GM19328 (cell line): ENCODE results near the gene OR6J1.
"Not testable (repeated sequence)": the region's sequence is repeated elsewhere in the genome, so short reads cannot be mapped to it uniquely, and the experiment has no call there.

Source experiments
- ATAC-seq: cut with Tn5 transposase; IDR thresholded peaks from one replicate; pipeline ENCODE4 v1.9.1; 2021; ENCODE audit warnings: mild to moderate bottlenecking, moderate library complexity; ENCODE audit not compliant: unreplicated experiment

Gene OR6J1

DNA sequence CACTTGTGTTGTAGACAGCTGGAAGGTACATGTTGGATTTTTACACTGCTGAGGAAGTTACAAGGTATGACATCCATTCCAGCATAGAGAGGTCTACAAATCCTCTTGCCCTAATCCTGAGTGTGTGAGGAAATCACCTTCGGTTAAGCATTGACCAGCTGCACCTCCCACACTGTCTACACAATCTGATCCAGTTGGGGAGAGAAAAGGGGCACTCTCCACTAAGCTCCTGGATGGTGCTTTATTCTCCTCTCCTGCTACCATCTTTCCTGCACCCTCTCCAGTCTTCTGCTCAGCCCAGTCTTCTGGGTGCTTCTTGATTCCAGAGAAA lies at the start of gene OR6J1:
Gene OR6J1, minus strand, starts transcription at position 48 of the 331 bp plus-strand sequence. CDS start 9,541 bp downstream, outside the sequence.
- ATAC-seq: no peak

DNA sequence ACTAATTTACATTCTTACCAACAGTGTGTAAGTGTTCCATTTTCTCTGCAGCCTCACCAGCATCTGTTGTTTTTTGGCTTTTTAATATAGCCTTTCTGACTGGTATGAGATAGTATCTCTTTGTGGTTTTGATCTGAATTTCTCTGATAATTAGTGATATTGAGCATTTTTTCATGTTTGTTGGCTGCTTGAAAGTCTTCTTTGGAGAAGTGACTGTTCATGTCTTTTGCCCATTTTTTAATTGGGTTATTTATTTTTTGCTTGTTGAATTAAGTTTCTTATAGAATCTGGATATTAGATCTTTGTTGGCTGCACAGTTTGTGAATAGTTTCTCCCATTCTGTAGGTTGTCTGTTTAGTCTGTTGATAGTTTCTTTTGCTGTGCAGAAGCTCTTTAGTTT lies 48.0 kb upstream of the OR6J1 start:
- ATAC-seq: no peak

DNA sequence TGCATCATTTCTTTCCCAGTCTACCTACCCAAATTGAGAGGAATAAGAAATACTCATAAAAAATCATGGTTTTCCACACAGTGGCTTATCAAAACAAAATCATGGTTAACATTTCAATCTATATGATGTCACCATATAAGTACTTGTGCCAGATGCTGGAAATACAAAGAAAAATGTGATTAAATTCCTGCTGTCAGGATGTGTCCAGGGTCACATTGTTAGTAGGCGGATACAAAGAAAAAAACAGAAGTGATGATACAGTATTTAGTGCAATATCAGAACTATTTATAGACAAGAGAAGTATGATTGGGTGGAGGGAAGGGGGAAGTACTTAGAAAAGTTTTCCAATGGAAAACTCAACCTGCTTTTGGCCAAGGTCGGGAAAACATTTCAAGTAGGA lies 47.0 kb upstream of the OR6J1 start:
- ATAC-seq: no peak

DNA sequence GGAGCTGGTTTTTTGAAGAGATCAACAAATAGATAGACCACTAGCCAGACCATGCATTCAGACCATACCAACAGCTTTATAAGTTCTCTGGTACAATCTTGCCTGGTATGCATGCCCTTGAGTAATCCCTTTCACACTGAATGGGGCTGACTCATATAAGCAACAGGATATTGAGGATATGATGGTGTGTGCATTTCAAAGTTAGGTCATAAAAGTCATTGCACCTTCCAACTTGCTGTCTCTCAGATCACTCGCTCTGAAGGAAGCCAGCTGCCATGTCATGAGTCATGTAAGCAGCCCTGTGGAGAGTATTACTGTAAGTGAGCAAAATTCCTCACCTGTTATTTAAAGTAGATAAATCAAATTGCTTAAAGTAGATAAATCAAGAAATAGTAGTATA lies 45.0 kb upstream of the OR6J1 start:
- no peak for ATAC-seq

DNA sequence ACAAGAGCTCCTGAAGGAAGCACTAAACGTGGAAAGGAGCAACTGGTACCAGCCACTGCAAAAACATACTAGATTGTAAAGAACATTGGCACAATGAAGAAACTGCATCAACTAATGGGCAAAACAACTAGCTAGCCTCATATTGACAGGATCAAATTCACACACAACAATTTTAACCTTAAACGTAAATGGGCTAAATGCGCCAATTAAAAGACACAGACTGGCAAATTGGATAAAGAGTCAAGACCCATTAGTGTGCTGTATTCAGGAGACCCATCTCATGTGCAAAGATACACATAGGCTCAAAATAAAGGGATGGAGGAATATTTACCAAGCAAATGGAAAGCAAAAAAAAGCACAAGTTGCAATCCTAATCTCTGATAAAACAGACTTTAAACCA lies 43.8 kb upstream of the OR6J1 start:
- ATAC-seq: not testable (repeated sequence)

DNA sequence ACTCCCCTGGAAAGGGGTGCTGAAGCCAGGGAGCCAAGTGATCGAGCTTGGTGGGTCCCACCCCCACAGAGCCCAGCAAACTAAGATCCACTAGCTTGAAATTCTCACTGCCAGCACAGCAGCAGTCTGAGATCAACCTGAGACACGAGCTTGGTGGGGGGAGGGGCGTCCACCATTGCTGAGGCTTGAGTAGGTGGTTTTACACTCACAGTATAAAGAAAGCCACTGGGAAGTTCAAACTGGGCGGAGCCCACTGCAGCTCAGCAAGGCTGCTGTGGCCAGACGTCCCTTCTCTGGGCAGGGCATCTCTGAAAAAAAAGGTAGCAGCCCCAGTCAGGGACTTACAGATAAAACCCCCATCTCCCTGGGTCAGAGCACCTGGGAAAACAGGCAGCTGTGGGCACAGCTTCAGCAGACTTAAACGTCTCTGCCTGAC lies 42.0 kb upstream of the OR6J1 start:
- not testable (repeated sequence) for ATAC-seq

DNA sequence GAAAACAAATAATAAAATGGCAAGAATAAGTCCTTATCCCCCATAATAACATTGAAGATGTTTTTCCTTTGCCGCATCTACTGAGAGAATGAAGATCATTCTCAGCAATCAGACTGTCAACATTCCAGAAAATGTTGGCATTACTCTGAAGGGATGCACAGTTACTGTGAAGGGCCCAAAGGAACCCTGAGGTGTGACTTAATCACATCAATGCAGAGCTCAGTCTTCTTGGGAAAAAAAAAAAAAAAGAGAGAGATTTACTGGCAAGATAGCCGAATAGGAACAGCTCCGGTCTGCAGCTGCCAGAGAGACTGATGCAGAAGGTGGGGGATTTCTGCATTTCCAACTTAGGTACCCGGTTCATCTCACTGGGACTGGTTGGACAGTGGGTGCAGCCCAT lies 41.3 kb upstream of the OR6J1 start:
- no peak for ATAC-seq

DNA sequence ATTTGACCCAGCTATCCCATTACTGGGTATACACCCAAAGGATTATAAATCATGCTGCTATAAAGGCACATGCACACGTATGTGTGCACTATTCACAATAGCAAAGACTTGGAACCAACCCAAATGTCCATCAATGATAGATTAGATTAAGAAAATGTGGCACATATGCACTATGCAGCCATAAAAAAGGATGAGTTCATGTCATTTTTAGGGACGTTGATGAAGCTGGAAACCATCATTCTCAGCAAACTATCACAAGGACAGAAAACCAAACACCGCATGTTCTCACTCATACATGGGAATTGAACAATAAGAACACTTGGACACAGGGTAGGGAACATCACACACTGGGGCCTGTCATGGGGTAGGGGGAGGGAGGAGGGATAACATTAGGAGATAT lies 39.3 kb upstream of the OR6J1 start:
- ATAC-seq: not testable (repeated sequence)

DNA sequence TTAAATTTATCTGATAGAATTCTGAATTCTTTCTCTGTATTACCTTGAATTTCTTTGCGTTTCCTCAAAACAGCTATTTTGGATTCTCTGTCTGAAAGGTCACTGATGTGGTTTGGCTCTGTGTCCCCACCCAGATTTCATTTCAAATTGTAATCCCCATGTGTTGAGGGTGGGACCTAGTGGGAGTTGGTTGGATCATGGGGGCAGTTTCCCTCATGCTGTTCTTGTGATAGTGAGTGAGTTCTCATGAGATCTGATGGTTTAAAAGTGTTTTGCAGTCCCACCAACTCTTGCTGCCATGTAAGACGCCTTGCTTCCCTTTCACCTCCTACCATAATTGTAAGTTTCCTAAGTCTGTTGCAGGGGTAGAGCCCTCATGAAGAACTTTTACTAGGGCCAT lies 34.1 kb upstream of the OR6J1 start:
- ATAC-seq: no peak

DNA sequence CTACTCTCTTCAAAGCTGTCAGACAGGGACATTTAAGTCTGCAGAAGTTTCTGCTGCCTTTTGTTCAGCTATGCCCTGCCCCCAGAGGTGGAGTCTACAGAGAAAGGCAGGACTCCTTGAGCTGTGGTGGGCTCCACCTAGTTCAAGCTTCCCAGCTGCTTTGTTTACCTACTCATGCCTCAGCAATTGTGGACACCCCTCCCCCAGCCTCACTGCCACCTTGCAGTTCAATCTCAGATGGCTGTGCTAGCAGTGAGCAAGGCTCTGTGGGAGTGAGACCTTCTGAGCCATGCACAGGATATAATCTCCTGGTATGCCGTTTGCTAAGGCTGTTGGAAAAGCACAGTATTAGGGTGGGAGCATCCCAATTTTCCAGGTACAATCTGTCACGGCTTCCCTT lies 33.4 kb upstream of the OR6J1 start:
- ATAC-seq: not testable (repeated sequence)

DNA sequence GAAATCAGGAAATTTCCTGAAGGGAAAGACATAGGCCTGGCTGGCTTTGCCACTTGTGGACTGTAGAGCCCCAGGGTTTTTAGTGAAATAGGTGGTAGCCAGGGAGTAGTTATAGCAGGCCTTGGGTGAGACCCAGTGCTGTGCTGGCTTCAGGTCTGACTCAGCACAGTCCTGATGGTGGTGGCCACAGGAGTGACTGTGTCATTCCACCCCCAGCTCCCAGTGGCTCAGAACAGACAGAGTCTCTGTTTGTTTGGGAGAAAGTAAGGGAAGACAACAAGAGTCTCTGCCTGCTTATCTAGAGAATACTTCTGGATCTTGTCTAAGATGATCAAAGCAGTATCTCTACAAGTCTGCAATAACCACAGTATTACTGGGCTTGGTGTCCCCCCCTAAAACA lies 27.5 kb upstream of the OR6J1 start:
- ATAC-seq: no peak

DNA sequence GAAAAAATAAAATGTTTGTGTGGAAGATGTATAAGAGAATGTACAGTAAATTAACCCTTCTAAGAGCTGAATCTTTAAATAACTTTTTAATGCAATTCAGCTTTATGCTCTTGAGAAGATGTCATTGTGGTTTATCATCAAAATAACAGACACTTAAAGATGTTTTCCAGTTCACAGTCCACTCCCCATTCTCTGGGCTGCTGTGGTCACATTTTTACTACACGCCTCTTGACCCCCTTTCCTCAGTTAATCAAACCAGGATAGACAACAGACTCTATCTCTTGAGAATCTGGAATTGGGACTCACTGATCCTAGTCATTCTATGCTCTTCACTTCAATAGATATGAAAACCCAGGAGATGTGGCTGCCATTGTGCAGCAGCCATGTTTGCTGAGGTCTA lies 24.7 kb upstream of the OR6J1 start:
- ATAC-seq: no peak

DNA sequence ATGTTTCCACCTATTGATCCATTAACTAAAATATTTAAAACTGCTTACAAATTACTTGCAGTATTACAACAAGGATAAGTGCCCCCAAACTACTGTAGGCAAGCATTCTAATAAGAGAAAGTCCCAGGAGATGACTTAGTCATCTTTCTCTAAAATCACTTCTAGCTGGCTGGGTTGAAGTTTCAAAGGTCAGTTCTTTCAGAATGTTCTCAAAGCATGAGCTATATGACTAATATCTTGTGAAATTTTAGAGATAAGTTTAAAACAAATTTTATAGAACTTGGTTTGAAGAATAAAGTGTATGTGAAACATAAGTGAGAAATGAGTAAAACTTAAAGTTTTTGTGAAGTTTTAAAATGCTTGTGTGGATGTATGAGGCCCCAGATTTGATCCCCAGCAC lies 24.3 kb upstream of the OR6J1 start:
- no peak for ATAC-seq

DNA sequence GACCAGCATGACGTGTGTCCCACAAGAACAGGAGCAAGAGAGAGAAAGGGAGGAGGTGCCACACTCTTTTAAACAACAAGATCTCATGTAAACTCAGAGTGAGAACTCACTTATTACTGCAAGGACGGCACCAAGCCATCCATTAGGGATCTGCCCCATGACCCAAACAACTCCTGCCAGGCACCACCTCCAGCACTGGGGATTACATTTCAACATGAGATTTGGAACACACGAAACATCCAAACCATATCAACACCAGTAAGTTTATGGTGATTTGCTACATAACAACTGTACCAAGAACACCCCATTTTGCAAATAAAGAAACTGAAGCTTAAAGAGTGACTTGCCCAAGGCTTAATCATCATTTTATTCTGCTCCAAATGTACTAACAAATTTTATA lies 23.7 kb upstream of the OR6J1 start:
- no peak for ATAC-seq

DNA sequence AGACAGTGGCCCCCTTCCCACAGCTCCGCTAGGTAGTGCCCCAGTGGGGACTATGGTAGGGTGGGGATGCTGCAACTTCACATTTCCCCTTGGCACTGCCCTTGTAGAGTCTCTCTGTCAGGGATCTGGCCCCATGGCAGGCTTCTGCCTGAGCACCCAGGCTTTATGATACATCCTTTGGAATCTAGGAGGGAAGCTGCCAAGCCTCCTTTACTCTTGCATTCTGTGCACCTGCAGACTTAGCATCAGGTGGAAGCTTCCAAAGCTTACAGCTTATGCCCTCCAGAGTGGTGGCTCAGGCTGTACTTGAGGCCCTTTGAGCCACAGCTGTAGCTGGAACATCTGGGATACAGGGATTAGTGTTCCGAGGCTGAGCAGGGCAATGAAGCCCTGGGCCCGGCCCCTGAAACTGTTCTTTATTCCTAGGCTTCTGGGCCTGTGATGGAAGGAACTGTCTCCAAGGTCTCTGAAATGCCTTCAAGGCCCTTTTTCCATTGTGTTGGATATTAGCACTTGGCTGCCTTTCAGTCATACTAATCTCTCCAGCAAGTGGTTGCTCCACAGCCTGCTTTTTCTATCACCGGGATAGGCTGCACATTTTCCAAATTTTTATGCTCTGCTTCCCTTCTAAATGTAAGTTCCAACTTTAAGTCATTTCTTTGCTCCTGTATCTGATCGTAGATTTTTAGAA lies 22.2 kb upstream of the OR6J1 start:
- ATAC-seq: no peak

DNA sequence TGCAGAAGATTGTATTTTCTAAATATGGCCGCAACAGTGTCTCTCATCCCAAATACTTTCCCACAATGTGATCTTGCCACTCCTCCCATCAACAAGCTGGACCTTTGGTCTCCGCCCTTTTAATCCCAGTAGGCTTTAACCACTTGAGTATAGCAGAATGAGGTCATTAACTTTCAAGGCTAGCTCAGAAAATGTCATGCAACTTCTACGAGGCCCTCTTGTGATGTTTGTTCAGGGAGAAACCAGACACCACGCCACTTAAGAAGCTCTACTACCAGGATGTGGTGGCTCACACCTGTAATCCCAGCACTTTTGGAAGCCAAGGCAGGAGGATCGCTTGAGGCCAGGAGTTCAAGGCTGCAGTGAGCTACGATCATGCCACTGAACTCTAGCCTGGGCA lies 20.1 kb upstream of the OR6J1 start:
- no peak for ATAC-seq

DNA sequence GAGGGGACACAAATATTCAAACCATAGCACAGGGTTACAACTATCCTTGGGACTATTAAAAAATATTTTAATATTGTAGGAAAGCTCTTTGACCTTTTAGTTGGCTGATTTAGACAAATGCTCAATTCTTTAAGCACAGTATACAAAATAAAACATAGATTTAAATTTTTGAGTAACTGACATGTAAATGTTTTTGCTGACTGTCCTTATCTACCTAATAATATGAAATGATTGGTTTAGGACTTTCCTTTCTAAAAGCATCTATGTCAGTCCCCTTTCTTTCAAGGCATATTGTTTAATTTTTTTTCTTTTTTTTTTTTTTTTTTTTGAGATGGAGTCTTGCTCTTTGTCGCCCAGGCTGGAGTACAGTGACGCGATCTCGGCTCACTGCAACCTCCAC lies 16.5 kb upstream of the OR6J1 start:
- ATAC-seq: no peak

DNA sequence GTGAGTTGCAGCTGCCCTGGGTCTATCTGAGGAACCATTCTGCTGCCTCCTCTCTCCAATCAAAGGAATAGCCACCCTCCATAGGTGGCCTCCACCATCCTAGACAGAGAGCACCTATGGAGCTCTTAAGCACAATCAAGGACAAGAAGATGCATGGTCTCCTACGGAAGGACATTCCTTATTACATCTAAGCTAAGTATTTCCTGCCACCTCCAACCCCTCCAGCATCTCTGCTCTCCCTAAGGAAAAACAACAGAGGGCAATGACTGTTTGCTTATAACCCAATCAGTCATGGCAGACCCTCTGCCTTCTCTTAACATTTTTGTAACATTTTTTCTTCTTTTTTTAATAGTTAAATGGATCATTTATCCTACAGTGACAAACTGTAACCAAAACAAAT lies 14.8 kb upstream of the OR6J1 start:
- no peak for ATAC-seq

DNA sequence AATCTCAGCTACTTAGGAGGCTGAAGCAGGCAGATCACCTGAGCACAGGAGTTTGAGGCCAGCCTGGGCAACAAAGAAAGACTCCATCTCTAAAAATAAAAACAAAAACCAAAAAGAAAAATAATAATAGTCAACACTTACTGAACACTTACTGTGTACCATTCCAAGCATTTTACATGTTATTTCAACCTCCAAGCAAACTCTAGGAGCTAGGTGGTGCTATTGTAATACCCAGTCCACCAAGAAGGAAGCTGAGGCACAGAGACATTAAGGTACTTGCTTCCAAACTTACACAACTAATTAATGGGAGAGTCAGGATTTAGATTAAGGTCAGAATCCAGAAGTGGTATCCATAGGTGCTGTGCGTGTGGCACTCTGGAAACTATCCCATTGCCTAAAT lies 13.7 kb upstream of the OR6J1 start:
- ATAC-seq: no peak

DNA sequence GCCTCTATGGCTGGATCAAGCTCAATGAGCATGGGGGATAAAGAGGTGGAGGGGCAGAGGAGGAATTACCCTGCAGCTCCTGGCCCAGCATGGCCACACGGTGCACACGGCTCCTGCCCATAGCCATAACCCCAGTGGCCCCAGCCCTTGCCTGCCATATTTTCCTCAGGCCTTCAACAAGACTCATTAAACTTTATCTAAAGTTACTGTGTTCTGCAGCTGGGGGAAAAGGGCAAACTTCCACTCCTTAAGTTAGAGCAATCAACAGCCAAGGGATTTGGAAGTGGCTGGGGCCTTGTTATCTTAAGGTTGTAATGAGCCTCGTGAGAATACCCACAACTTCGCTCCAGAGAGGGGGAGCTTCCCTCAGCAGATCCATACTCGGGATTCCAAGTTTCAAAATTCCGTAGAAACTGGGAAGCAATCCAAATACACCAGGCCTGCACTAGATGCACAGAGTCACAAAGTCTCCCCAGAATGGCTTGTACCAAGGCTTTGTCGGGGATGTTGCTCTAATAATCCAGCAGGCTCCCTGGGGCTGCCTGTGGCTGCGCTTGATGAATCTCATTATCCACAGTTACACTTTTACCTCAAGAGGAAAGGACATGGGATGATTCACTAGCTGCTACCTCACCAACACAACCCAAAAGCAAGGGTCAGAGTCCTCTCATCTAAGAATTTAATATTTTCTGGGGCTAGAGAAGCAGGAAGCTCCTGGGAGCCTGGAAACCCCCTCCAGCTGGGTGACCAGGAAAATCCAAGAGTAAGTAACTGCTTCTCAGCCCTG lies 13.0 kb upstream of the OR6J1 start:
- ATAC-seq: no peak

DNA sequence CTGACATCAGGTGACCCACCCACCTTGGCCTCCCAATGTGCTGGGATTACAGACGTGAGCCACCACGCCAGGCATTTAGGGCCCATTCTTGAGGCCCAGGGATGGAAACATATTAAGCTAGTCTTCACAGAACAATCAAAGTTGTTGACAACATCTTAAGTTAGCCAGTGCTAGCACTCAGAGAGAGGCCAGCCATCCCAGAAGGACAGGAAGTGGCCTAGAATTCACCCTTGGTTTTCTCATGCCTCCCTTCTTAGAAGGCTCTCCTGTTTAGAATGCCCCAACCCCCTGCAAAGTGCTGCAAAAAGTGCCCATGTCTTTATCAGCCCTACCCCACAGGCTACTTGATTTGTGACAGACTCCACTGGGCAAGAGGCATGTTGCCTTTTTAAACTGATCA lies 12.1 kb upstream of the OR6J1 start:
- no peak for ATAC-seq

DNA sequence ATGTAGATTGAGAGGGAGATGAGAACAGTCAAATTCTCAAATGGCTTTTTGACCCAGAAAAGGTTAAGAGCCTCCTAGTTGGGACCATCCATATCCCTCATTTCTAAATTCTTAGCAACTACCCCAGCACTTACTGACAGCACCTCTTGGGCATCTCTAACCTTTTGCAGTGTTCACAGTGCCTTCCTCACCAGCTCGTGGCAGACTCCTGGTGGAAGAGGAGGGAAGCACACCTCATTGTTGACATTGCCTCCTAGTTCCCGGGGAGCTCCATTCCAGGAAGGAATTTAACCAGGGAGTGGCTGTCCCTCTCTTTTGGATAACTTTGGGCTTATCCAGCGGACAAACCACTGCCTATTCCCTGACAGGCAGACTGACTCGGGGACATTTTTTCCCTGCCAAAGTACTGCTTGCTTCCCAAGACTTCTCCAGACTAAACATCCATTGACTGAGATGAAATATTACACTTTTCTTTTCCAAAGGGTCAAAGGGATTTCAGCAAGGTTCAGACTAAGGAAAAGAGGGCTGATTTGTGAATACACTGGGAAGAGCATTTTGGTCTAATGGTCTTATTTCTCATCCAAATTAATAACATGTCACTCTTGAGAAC lies 9.0 kb upstream of the OR6J1 start:
- ATAC-seq: no peak
